ENCODE data around the gene SPPL2C. TPM values are rescaled to one million over a fixed set of nuclear protein-coding genes. Genes with fewer than 3 reads are reported as not detected.

The SPPL2C gene
- total and polyA plus RNA-seq, 10 of the 15 experiments (the other 5 are each of a cell fraction or from before 2014, with no cell fraction given) = not detected

GRCh38 chr17:45837187-45837586 is 7.5 kb upstream of the SPPL2C start:
- ChIA-PET POLR2A (no interaction called here), SMC1A (ENCODE audit: uncharacterized antibody, unreplicated experiment) (no interaction called here), RAD21 (ENCODE audit: unreplicated experiment) (no interaction called here), CTCF (interaction anchor here (1.2 to 2.7 kb wide), 2 partner anchors 15 to 197 kb away, joined by 5 to 10 read pairs; no protein-coding TSS in a partner anchor)
- H3K27me3 ChIP-seq (replicated peaks in 1 of 2; ENCODE audit: control insufficient read depth in 2 of 2, insufficient read depth in 2 of 2, low read length in 1 of 2) = no peaks in the 10 kb centered on the region; a peak in 2 of 4 replicates
- in situ Hi-C loops (cut with MboI) (loop anchor here (25.0 kb wide), 1 partner anchor 425 kb away; no protein-coding TSS in a partner anchor), intact Hi-C loops (cut with micrococcal nuclease; ENCODE audit: unreplicated experiment) (loop anchor here (10.0 kb wide), 1 partner anchor 622 kb away; no protein-coding TSS in a partner anchor)
- no peak overlapping the region for H3K4me2 ChIP-seq (ENCODE audit: control insufficient read depth, insufficient read depth)
- no peak overlapping the region for H3K4me3 ChIP-seq
- BruUV-seq (replicated peaks) = no TSS peak
- 23% methylated on average over 10 of the region's 10 CpGs for WGBS (ENCODE audit: insufficient coverage, insufficient replicate concordance, low lambda C conversion rate, missing lambda C conversion rate)
- ATAC-seq = no peak
- FAIRE-seq = no peak
- H3K4me1 ChIP-seq (ENCODE audit: control insufficient read depth, insufficient read depth, low read length) = no peaks in the 10 kb centered on the region
- H3K9me3 ChIP-seq (replicated peaks; ENCODE audit: control insufficient read depth, insufficient read depth, low read length) = no peaks in the 10 kb centered on the region
- H3K79me2 ChIP-seq (ENCODE audit: control insufficient read depth, insufficient read depth, low read length) = no peaks in the 10 kb centered on the region
- H3K9ac ChIP-seq (ENCODE audit: control insufficient read depth, insufficient read depth, low read length) = no peak overlapping the region
- H4K20me1 ChIP-seq (ENCODE audit: control insufficient read depth, insufficient read depth) = no peaks in the 10 kb centered on the region
- TF ChIP-seq ZNF217 (IDR thresholded peaks at IDR 0.05) (no peak), ZNF24 (IDR thresholded peaks at IDR 0.05) (no peak), SREBF2 (IDR thresholded peaks at IDR 0.05; ENCODE audit: low read length) (no peak), ZNF274 (IDR thresholded peaks at IDR 0.05; ENCODE audit: insufficient read depth, insufficient read length) (no peak), TCF3 (IDR thresholded peaks at IDR 0.05; ENCODE audit: borderline replicate concordance, insufficient read depth, low read depth, low read length) (no peak), GATAD2B (conservative IDR thresholded peaks at IDR 0.05; ENCODE audit: low read depth) (no peak), HCFC1 (IDR thresholded peaks at IDR 0.05; ENCODE audit: low read length) (no peak), EP300 (IDR thresholded peaks at IDR 0.05; ENCODE audit: borderline replicate concordance in 1 of 2, control insufficient read depth in 1 of 2, low read depth in 2 of 2, low read length in 2 of 2) (no peak), BHLHE40 (IDR thresholded peaks at IDR 0.05; ENCODE audit: borderline replicate concordance in 1 of 2, low read depth in 2 of 2, low read length in 1 of 2) (no peak), ZNF622 (IDR thresholded peaks at IDR 0.05) (no peak), ZNF207 (IDR thresholded peaks at IDR 0.05; ENCODE audit: borderline replicate concordance) (no peak), NFXL1 (IDR thresholded peaks at IDR 0.05; ENCODE audit: borderline replicate concordance) (no peak), RFX5 (IDR thresholded peaks at IDR 0.05; ENCODE audit: low read depth, low read length) (no peak), IKZF1 (conservative IDR thresholded peaks at IDR 0.05) (no peak)
- DNase-seq (ENCODE audit: low read depth, low spot score) = no peak
- no peak overlapping the region for H3K27ac ChIP-seq (ENCODE audit: control insufficient read depth, insufficient read depth)
- H2AFZ ChIP-seq (ENCODE audit: control insufficient read depth, low read depth, low read length) = no peak overlapping the region
- H3K36me3 ChIP-seq (ENCODE audit: control insufficient read depth in 2 of 2, insufficient read depth in 2 of 2, low read length in 1 of 2) = no peaks in the 10 kb centered on the region
